ENCODE data around the gene MC2R. TPM values are rescaled to one million over a fixed set of nuclear protein-coding genes. Genes with fewer than 3 reads are reported as not detected.

MC2R gene
- total and polyA plus RNA-seq, 2 of the 8 experiments (the other 6 are each of a cell fraction or from before 2014, with no cell fraction given), result not detected

- ChIA-PET POLR2A (ENCODE audit: partially characterized antibody) (interaction anchor here (0.6 kb wide), 1 partner anchor 61 kb away, joined by 4 read pairs; no protein-coding TSS in a partner anchor), CTCF (ENCODE audit: partially characterized antibody) (interaction anchor here (1.1 to 1.4 kb wide), 3 partner anchors 52 to 80 kb away, joined by 3 read pairs; no protein-coding TSS in a partner anchor)
- H3K4me1 ChIP-seq (replicated peaks in 1 of 4; ENCODE audit: control insufficient read depth in 3 of 4, insufficient read depth in 4 of 4, low read length in 3 of 4), result no peaks in the 10 kb centered on the region
- FAIRE-seq (no peak), DNase-seq (ENCODE audit: low read depth in 1 of 2, low spot score in 2 of 2) (peak in 1 of 2 experiments; percentile 26)
- H4K8ac ChIP-seq (ENCODE audit: extremely low read depth, insufficient read depth, low read length), result no peak overlapping the region
- no peak overlapping the region for H3K23ac ChIP-seq (ENCODE audit: insufficient read length)
- H3K4ac ChIP-seq (replicated peaks; ENCODE audit: insufficient read length, low read depth, low read length), result no peak overlapping the region
- H3K27me3 ChIP-seq (replicated peaks in 1 of 4; ENCODE audit: control insufficient read depth in 3 of 4, extremely low read depth in 1 of 4, insufficient read depth in 3 of 4, low read length in 3 of 4), result no peaks in the 10 kb centered on the region
- H2BK20ac ChIP-seq (ENCODE audit: low read length), result no peak overlapping the region
- H3K9me3 ChIP-seq (ENCODE audit: insufficient read depth in 2 of 2, low read depth in 1 of 2, low read length in 1 of 2), result no peaks in the 10 kb centered on the region
- H2BK15ac ChIP-seq (ENCODE audit: low read length), result no peak overlapping the region
- no peak overlapping the region for H3K56ac ChIP-seq (replicated peaks; ENCODE audit: insufficient read length, low read depth, low read length)
- H3K18ac ChIP-seq (ENCODE audit: extremely low read depth, low read length), result no peak overlapping the region
- no peak overlapping the region for H3K27ac ChIP-seq (ENCODE audit: low read depth, low read length)
- no peaks in the 10 kb centered on the region for H3K79me2 ChIP-seq (ENCODE audit: control insufficient read depth in 1 of 2, insufficient read depth in 2 of 2, low read length in 2 of 2)
- no peak overlapping the region for H2BK5ac ChIP-seq (ENCODE audit: low read depth, low read length)
- H2BK120ac ChIP-seq (replicated peaks; ENCODE audit: low read depth, low read length), result no peak overlapping the region
- H3K36me3 ChIP-seq (ENCODE audit: control insufficient read depth in 2 of 4, insufficient read depth in 4 of 4, low read length in 3 of 4), result no peaks in the 10 kb centered on the region
- H3K4me2 ChIP-seq (ENCODE audit: insufficient read depth in 1 of 2, low read depth in 2 of 2, low read length in 2 of 2), result no peak overlapping the region
- H2AK5ac ChIP-seq (ENCODE audit: low read depth, low read length), result no peak overlapping the region
- no peak overlapping the region for H4K5ac ChIP-seq (ENCODE audit: insufficient read length, low read depth, low read length)
- H4K20me1 ChIP-seq (replicated peaks in 1 of 2; ENCODE audit: control insufficient read depth in 1 of 2, insufficient read depth in 2 of 2, low read length in 2 of 2), result no peaks in the 10 kb centered on the region
- no peak overlapping the region for H2AFZ ChIP-seq (ENCODE audit: low read length)
- no peak overlapping the region for H3K9ac ChIP-seq (replicated peaks in 1 of 4; ENCODE audit: extremely low read depth in 1 of 4, low read depth in 3 of 4, low read length in 3 of 4)
- H3K4me3 ChIP-seq (ENCODE audit: extremely low read depth in 1 of 4, insufficient read depth in 2 of 4, low read depth in 3 of 4, low read length in 4 of 4), result no peak overlapping the region
- H3K23me2 ChIP-seq (ENCODE audit: low read depth, low read length), result peaks cover 1% of the 10 kb centered on the region; the same call in 1 of the 2 replicates
- H4K91ac ChIP-seq (replicated peaks; ENCODE audit: insufficient read length, low read length), result no peak overlapping the region
- H3K14ac ChIP-seq (ENCODE audit: insufficient read length), result no peak overlapping the region
- WGBS, 2 experiments (ENCODE audit: extremely low coverage in 1 of 2, insufficient coverage in 1 of 2, insufficient read length in 1 of 2, insufficient replicate concordance in 2 of 2, low coverage in 1 of 2, low lambda C conversion rate in 2 of 2, missing lambda C conversion rate in 1 of 2), result 91% methylated on average over 9 of the region's 9 CpGs; no CpG with 5 or more reads in 1 of the 2 experiments
- no peak overlapping the region for H2BK12ac ChIP-seq (ENCODE audit: low read depth, low read length)
- H3K79me1 ChIP-seq (ENCODE audit: low read depth, low read length), result no peaks in the 10 kb centered on the region
- TF ChIP-seq SP2 (IDR thresholded peaks at IDR 0.05; ENCODE audit: low read length), result no peak
- TF ChIP-seq TBP (IDR thresholded peaks at IDR 0.05; ENCODE audit: low read depth, low read length), result no peak
- TF ChIP-seq HDAC6 (IDR thresholded peaks at IDR 0.05; ENCODE audit: low read depth, low read length), result no peak
- TF ChIP-seq RXRA (IDR thresholded peaks at IDR 0.05; ENCODE audit: insufficient read depth, low read depth, low read length), result no peak
- TF ChIP-seq ZNF274 (IDR thresholded peaks at IDR 0.05; ENCODE audit: borderline replicate concordance, extremely low read depth, low read length), result no peak
- TF ChIP-seq CTBP2 (IDR thresholded peaks at IDR 0.05; ENCODE audit: borderline replicate concordance, insufficient read depth, insufficient read length, low read length), result no peak
- no peak for TF ChIP-seq SP1 (IDR thresholded peaks at IDR 0.05; ENCODE audit: low read depth, low read length)
- no peak for TF ChIP-seq HDAC2 (IDR thresholded peaks at IDR 0.05; ENCODE audit: borderline replicate concordance in 1 of 2, low read depth in 2 of 2, low read length in 2 of 2)
- TF ChIP-seq GTF2F1 (IDR thresholded peaks at IDR 0.05; ENCODE audit: borderline replicate concordance, low read depth, low read length), result no peak
- TF ChIP-seq POU5F1 (IDR thresholded peaks at IDR 0.05; ENCODE audit: low read depth, low read length), result no peak
- TF ChIP-seq TEAD4 (IDR thresholded peaks at IDR 0.05; ENCODE audit: low read depth, low read length), result no peak
- TF ChIP-seq MAX (IDR thresholded peaks at IDR 0.05), result no peak
- no peak for TF ChIP-seq BACH1 (IDR thresholded peaks at IDR 0.05; ENCODE audit: low read length)
- no peak for TF ChIP-seq CBX5 (IDR thresholded peaks at IDR 0.05; ENCODE audit: low read depth, low read length)
- TF ChIP-seq JUND (IDR thresholded peaks at IDR 0.05; ENCODE audit: low read length), result no peak
Observed at GRCh38 chr18:13914756-13915155, 580 bp downstream of the MC2R start.
